PC-3 (cell line): ENCODE results near the gene LUZP1. TPM values are rescaled to one million over a fixed set of nuclear protein-coding genes. Genes with fewer than 3 reads are reported as not detected.

ENCODE experiments used
- ATAC-seq: fragments of 200-7000 bp; cut with Tn5 transposase; 2 replicates; pipeline ENCODE4 v1.9.1; 2020; ENCODE audit warnings: mild to moderate bottlenecking, moderate library complexity
- BruUV-seq: library from RNA; stranded (reverse); fragments of 400-500 nt; replicated peaks from 2 replicates; lab custom pipeline; 2021; lab: Mats Ljungman, UMichigan
- CTCF ChIA-PET: fragments of 300-600 bp; sonication (Branson Sonifier 250); formaldehyde crosslinking; loops from one replicate; lab custom pipeline; 2022; ENCODE audit warnings: antibody characterized with exemption; lab: Charles Lee
- POLR2A ChIA-PET: fragments of 300-600 bp; sonication (Branson Sonifier 250); formaldehyde crosslinking; loops from one replicate; lab custom pipeline; 2022; ENCODE audit warnings: antibody characterized with exemption; ENCODE audit not compliant: unreplicated experiment; lab: Charles Lee
- DNase-seq: peaks from one replicate; pipeline ENCODE4 v3.0.0-alpha.2; 2015
- H2AFZ ChIP-seq: fragments of 300-600 bp; sonication (generic); 2 replicates; pipeline ENCODE4 v1.6.0; 2016; ENCODE audit warnings: antibody characterized with exemption, low read length
- H3F3A ChIP-seq: fragments of 300-600 bp; sonication (generic); one replicate; pipeline ENCODE4 v1.6.0; 2017; ENCODE audit warnings: antibody characterized with exemption, low read length, control low read depth, mild to moderate bottlenecking; ENCODE audit not compliant: unreplicated experiment
- H3K27ac ChIP-seq: fragments of 300-600 bp; sonication (generic); 2 replicates; pipeline ENCODE4 v1.5.1; 2016; ENCODE audit warnings: mild to moderate bottlenecking, low read length
- H3K27me3 ChIP-seq: fragments of 300-600 bp; sonication (generic); 2 replicates; pipeline ENCODE4 v1.6.1; 2016; ENCODE audit warnings: low read length, mixed read lengths
- H3K36me3 ChIP-seq: fragments of 300-600 bp; sonication (generic); 2 replicates; pipeline ENCODE4 v1.6.1; 2016; ENCODE audit warnings: low read depth, mixed run types, low read length, mixed read lengths
- H3K4me1 ChIP-seq: fragments of 300-600 bp; sonication (generic); 2 replicates; pipeline ENCODE4 v1.5.1; 2016; ENCODE audit warnings: low read length; ENCODE audit not compliant: insufficient read depth
- H3K4me2 ChIP-seq: fragments of 300-600 bp; sonication (generic); 2 replicates; pipeline ENCODE4 v1.6.0; 2016; ENCODE audit warnings: low read length
- H3K4me3 ChIP-seq: fragments of 300-600 bp; sonication (generic); 2 replicates; pipeline ENCODE4 v1.5.1; 2016; ENCODE audit warnings: mild to moderate bottlenecking, low read length, mixed read lengths
- H3K79me2 ChIP-seq: fragments of 300-600 bp; sonication (generic); 2 replicates; pipeline ENCODE4 v1.6.1; 2017; ENCODE audit warnings: low read length, mixed read lengths
- H3K9ac ChIP-seq: fragments of 300-600 bp; sonication (generic); 2 replicates; pipeline ENCODE4 v1.6.0; 2016; ENCODE audit warnings: mild to moderate bottlenecking, low read length
- H3K9me2 ChIP-seq: fragments of 300-600 bp; sonication (generic); replicated peaks from 2 replicates; pipeline ENCODE4 v1.6.1; 2016; ENCODE audit warnings: mixed run types, low read length, mixed read lengths
- H3K9me3 ChIP-seq: fragments of 300-600 bp; sonication (generic); 2 replicates; pipeline ENCODE4 v1.6.1; 2016; ENCODE audit warnings: low read length, mixed read lengths
- H4K20me1 ChIP-seq: fragments of 300-600 bp; sonication (generic); 2 replicates; pipeline ENCODE4 v1.6.1; 2016; ENCODE audit warnings: low read length, mixed read lengths
- CTCF ChIP-seq: fragments of 300-600 bp; sonication (generic); conservative IDR thresholded peaks from 2 replicates; pipeline ENCODE4 v1.5.1; 2017; ENCODE audit warnings: antibody characterized with exemption, low read depth, mild to moderate bottlenecking, low read length
- EZH2 ChIP-seq: fragments of 300-600 bp; sonication (generic); IDR thresholded peaks from one replicate; pipeline ENCODE4 v1.6.1; 2017; ENCODE audit warnings: antibody characterized with exemption, mild to moderate bottlenecking, low read length; ENCODE audit not compliant: unreplicated experiment
- EZH2phosphoT487 ChIP-seq: fragments of 300-600 bp; sonication (generic); IDR thresholded peaks from 2 replicates; pipeline ENCODE4 v1.6.1; 2018; ENCODE audit warnings: mild to moderate bottlenecking, antibody characterized with exemption, low read length, borderline replicate concordance
- intact Hi-C: fragments of 100-400 bp; cut with micrococcal nuclease; formaldehyde crosslinking; loops from 2 replicates; pipeline ENCODE4 v1.9.0; 2023
- total RNA-seq: library from RNA; depleted of rRNA; stranded (reverse); fragments of >200 nt; gene quantifications from 2 replicates; pipeline ENCODE4 v1.2.3, GENCODE V29; 2014

Gene LUZP1
- total RNA-seq, 1 experiment from 2014 or later, result 17.8 TPM

GRCh38 chr1:23135268-23135667, 33.4 kb downstream of the LUZP1 start:
- H4K20me1 ChIP-seq, result peaks cover 8% of the 10 kb centered on the region; the same call in 1 of the 2 replicates
- DNase-seq, result no peak
- peaks cover 8% of the 10 kb centered on the region for H3K4me1 ChIP-seq
- H3K9ac ChIP-seq, result no peak overlapping the region
- no peaks in the 10 kb centered on the region for H3K36me3 ChIP-seq
- H3F3A ChIP-seq, result no peaks in the 10 kb centered on the region
- peaks cover 86% of the 10 kb centered on the region for H3K79me2 ChIP-seq
- TF ChIP-seq EZH2phosphoT487 (no peak), EZH2 (no peak), CTCF (no peak)
- H3K27me3 ChIP-seq, result no peaks in the 10 kb centered on the region
- ATAC-seq, result no peak
- H3K4me3 ChIP-seq, result no peak overlapping the region
- H2AFZ ChIP-seq, result no peak overlapping the region
- intact Hi-C loops, result no loop called here
- no peaks in the 10 kb centered on the region for H3K9me2 ChIP-seq
- no peak overlapping the region for H3K27ac ChIP-seq
- no peak overlapping the region for H3K4me2 ChIP-seq
- H3K9me3 ChIP-seq, result no peaks in the 10 kb centered on the region
- POLR2A ChIA-PET, result no interaction called here
- no TSS peak for BruUV-seq
- CTCF ChIA-PET, result no interaction called here

- intact Hi-C loops, result no loop called here
- H3K9me3 ChIP-seq, result no peaks in the 10 kb centered on the region
- H3F3A ChIP-seq, result no peaks in the 10 kb centered on the region
- H4K20me1 ChIP-seq, result peaks cover 8% of the 10 kb centered on the region
- H2AFZ ChIP-seq, result no peak overlapping the region
- H3K4me1 ChIP-seq, result peaks cover 12% of the 10 kb centered on the region
- TF ChIP-seq CTCF (no peak), EZH2 (no peak), EZH2phosphoT487 (no peak)
- H3K79me2 ChIP-seq, result peaks cover 85% of the 10 kb centered on the region
- H3K9ac ChIP-seq, result no peak overlapping the region
- H3K4me3 ChIP-seq, result no peak overlapping the region
- DNase-seq (no peak), ATAC-seq (no peak)
- POLR2A ChIA-PET, result no interaction called here
- H3K9me2 ChIP-seq, result no peaks in the 10 kb centered on the region
- no peaks in the 10 kb centered on the region for H3K27me3 ChIP-seq
- CTCF ChIA-PET, result no interaction called here
- no TSS peak for BruUV-seq
- H3K27ac ChIP-seq, result no peak overlapping the region
- no peaks in the 10 kb centered on the region for H3K36me3 ChIP-seq
- no peak overlapping the region for H3K4me2 ChIP-seq
Measured at GRCh38 chr1:23134055-23134454, 34.6 kb downstream of the LUZP1 start.

GRCh38 chr1:23133587-23133986, 35.1 kb downstream of the LUZP1 start:
- DNase-seq (no peak), ATAC-seq (no peak)
- Histone ChIP-seq H3K9me2 (no peaks in the 10 kb centered on the region), H3K36me3 (no peaks in the 10 kb centered on the region), H3K27me3 (no peaks in the 10 kb centered on the region), H3K9ac (no peak overlapping the region), H3K27ac (no peak overlapping the region), H3K4me3 (no peak overlapping the region), H3F3A (no peaks in the 10 kb centered on the region), H3K79me2 (peaks cover 89% of the 10 kb centered on the region), H3K9me3 (no peaks in the 10 kb centered on the region), H3K4me1 (peaks cover 12% of the 10 kb centered on the region), H4K20me1 (peaks cover 8% of the 10 kb centered on the region), H3K4me2 (no peak overlapping the region), H2AFZ (no peak overlapping the region)
- POLR2A ChIA-PET, result no interaction called here
- no TSS peak for BruUV-seq
- TF ChIP-seq CTCF (no peak), EZH2phosphoT487 (no peak), EZH2 (no peak)
- intact Hi-C loops, result no loop called here
- CTCF ChIA-PET, result no interaction called here
